ENCODE data around the gene MCC. TPM values are rescaled to one million over a fixed set of nuclear protein-coding genes. Genes with fewer than 3 reads are reported as not detected.

Gene MCC
- total RNA-seq, 4 donors from 2014 or later, result 57.7 to 91.5 (median 76.0) TPM

GRCh38 chr5:113187906-113188305 is 300.3 kb downstream of the MCC start:
- DNase-seq (ENCODE audit: low spot score in 2 of 2), result no peak
- no peak overlapping the region for H3K4me3 ChIP-seq (ENCODE audit: low read depth, poor library complexity, severe bottlenecking)
- intact Hi-C loops (cut with DNase I; ENCODE audit: low total_unique reads), result no loop called here
- WGBS, 2 donors, result 69 to 75% methylated on average over 3 of the region's 3 CpGs
- no peak for TF ChIP-seq CTCF (IDR thresholded peaks at IDR 0.05)
- TF ChIP-seq POLR2A (IDR thresholded peaks at IDR 0.05), result no peak

DNA sequence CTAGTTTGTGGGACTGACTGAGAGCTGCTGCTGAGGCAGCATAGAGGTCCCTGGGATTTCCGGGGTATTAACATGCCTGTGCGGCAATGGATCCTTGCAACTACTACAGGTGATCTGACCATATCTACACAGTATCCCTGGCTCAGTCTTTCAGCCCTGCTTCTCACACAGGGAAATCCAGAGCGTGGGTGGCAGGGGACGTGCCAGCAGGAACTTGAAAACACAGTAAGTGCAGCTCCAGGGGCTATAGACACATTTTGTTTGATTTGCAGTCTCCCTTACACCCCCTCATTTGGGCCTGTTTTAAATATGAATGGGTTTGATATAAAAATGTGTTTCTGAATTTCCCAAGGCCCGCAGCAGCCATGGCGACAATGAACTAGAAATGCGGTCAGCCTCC is 302.2 kb downstream of the MCC start:
- no peak for DNase-seq (ENCODE audit: low spot score in 2 of 2)
- intact Hi-C loops (cut with DNase I; ENCODE audit: low total_unique reads), result no loop called here
- no peak for TF ChIP-seq POLR2A (IDR thresholded peaks at IDR 0.05)
- no peak for TF ChIP-seq CTCF (IDR thresholded peaks at IDR 0.05)
- WGBS, 2 donors, result 65% methylated on average over 7 of the region's 7 CpGs
- no peak overlapping the region for H3K4me3 ChIP-seq (ENCODE audit: low read depth, poor library complexity, severe bottlenecking)

DNA sequence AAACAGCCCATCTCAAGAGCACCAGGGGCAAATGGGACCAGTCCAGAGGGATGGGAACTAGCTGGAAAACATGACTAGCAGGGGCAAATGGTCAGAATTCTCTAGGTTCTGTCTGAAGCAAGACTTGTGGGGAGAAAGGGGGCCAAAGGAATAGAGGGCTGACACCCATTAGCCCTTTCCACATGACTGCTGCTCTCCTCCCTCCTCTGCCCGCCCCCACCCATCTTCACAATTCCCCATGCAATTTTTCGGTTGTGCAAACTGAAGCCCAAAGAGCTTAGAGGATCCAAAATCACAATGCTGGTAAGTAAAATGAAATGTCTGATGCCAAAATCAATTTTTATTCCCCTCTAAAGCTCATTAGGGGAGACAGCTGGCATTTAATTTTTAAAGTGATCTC is 304.6 kb downstream of the MCC start:
- DNase-seq (ENCODE audit: low spot score in 2 of 2), result no peak
- no peak overlapping the region for H3K4me3 ChIP-seq (ENCODE audit: low read depth, poor library complexity, severe bottlenecking)
- 93 to 98% methylated on average over 2 of the region's 2 CpGs for WGBS, 2 donors
- intact Hi-C loops (cut with DNase I; ENCODE audit: low total_unique reads), result no loop called here
- TF ChIP-seq POLR2A (IDR thresholded peaks at IDR 0.05) (no peak), CTCF (IDR thresholded peaks at IDR 0.05) (no peak)

DNA sequence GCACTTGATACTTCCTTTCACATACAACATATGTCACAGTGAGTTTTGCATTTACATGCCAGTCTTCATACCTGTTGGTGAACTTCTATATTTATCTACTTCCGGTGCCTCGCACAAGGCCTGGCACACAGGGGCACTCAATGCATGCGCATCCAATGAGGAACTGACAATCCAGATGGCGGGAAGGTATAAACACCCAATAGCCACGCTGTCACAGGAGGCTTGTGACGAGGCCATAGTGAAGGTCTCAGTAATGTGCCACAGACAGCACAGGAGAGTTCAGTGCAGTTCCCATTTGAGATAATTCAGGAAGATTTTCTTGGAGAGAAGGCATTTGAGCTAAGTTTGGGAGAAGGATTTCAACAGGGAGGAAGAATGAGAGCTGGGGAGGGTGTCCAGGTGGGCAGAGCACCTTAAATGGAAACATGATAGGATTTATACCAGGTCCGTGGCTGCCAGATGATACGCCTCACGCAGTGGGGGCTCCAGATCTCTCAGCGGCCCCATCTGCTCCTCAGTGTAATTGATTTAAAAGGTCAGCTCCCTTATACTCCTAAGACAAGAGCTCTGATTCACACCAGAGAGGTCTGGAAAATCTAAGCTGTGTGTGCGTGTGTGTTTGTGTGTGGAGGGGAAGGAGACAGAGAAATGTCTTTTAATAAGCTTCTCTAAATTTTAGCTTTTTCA is 305.5 kb downstream of the MCC start:
- intact Hi-C loops (cut with DNase I; ENCODE audit: low total_unique reads), result no loop called here
- no peak for DNase-seq (ENCODE audit: low spot score in 2 of 2)
- TF ChIP-seq POLR2A (IDR thresholded peaks at IDR 0.05) (no peak), CTCF (IDR thresholded peaks at IDR 0.05) (no peak)
- no peak overlapping the region for H3K4me3 ChIP-seq (ENCODE audit: low read depth, poor library complexity, severe bottlenecking)
- WGBS, 2 donors, result 95% methylated on average over 11 of the region's 11 CpGs

- H3K4me3 ChIP-seq (ENCODE audit: low read depth, poor library complexity, severe bottlenecking), result no peak overlapping the region
- TF ChIP-seq POLR2A (IDR thresholded peaks at IDR 0.05) (no peak), CTCF (IDR thresholded peaks at IDR 0.05) (no peak)
- WGBS, 2 donors, result 90% methylated on average over 3 of the region's 3 CpGs
- no peak for DNase-seq (ENCODE audit: low spot score in 2 of 2)
- intact Hi-C loops (cut with DNase I; ENCODE audit: low total_unique reads), result no loop called here
Observed at GRCh38 chr5:113181853-113182490, 306.3 kb downstream of the MCC start.
